NAMALWA (cell line): ENCODE data around the gene GTF2IRD1.
"Not testable (repeated sequence)": the region's sequence is repeated elsewhere in the genome, so short reads cannot be mapped to it uniquely, and the experiment has no call there.

Experiments
- DNase-seq: peaks from one replicate; pipeline ENCODE4 v3.0.0-alpha.2; 2015; ENCODE audit warnings: low spot score

The GTF2IRD1 gene

GRCh38 chr7:74491490-74491889, 37.8 kb downstream of the GTF2IRD1 start:
- DNase-seq = not testable (repeated sequence)

GRCh38 chr7:74493295-74493694, 39.6 kb downstream of the GTF2IRD1 start:
- no peak for DNase-seq

GRCh38 chr7:74494076-74494548, 40.4 kb downstream of the GTF2IRD1 start:
- no peak for DNase-seq

- DNase-seq = no peak
Measured at GRCh38 chr7:74495112-74496086, 41.7 kb downstream of the GTF2IRD1 start.

- no peak for DNase-seq
Measured at GRCh38 chr7:74496272-74496671, 42.6 kb downstream of the GTF2IRD1 start.

- not testable (repeated sequence) for DNase-seq
Measured at GRCh38 chr7:74496773-74497172, 43.1 kb downstream of the GTF2IRD1 start.

GRCh38 chr7:74498354-74498753, 44.6 kb downstream of the GTF2IRD1 start:
- no peak for DNase-seq

GRCh38 chr7:74498996-74499834, 45.5 kb downstream of the GTF2IRD1 start:
- no peak for DNase-seq

GRCh38 chr7:74499835-74500388, 46.2 kb downstream of the GTF2IRD1 start:
- peak; percentile 37 for DNase-seq

GRCh38 chr7:74501298-74501697, 47.6 kb downstream of the GTF2IRD1 start:
- no peak for DNase-seq

GRCh38 chr7:74502216-74502891, 48.6 kb downstream of the GTF2IRD1 start:
- DNase-seq = peak; percentile 24

- DNase-seq = no peak
Measured at GRCh38 chr7:74503061-74503460, 49.4 kb downstream of the GTF2IRD1 start.

GRCh38 chr7:74503943-74504342, 50.2 kb downstream of the GTF2IRD1 start:
- no peak for DNase-seq

- DNase-seq = no peak
Measured at GRCh38 chr7:74505471-74506324, 52.0 kb downstream of the GTF2IRD1 start.

- no peak for DNase-seq
Measured at GRCh38 chr7:74506325-74506724, 52.6 kb downstream of the GTF2IRD1 start.

GRCh38 chr7:74507538-74508319, 54.0 kb downstream of the GTF2IRD1 start:
- no peak for DNase-seq

- DNase-seq = not testable (repeated sequence)
Measured at GRCh38 chr7:74509453-74509852, 55.7 kb downstream of the GTF2IRD1 start.

GRCh38 chr7:74511345-74511744, 57.6 kb downstream of the GTF2IRD1 start:
- DNase-seq = no peak

- DNase-seq = no peak
Measured at GRCh38 chr7:74512762-74513161, 59.1 kb downstream of the GTF2IRD1 start.

- DNase-seq = no peak
Measured at GRCh38 chr7:74514131-74514591, 60.5 kb downstream of the GTF2IRD1 start.
